ENCODE data around the gene IPO11. TPM values are rescaled to one million over a fixed set of nuclear protein-coding genes. Genes with fewer than 3 reads are reported as not detected.
A peak's percentile ranks its signal among the peaks of the same experiment; 100 is the strongest.
"Not testable (repeated sequence)": the region's sequence is repeated elsewhere in the genome, so short reads cannot be mapped to it uniquely, and the experiment has no call there.

IPO11 gene
- total and polyA plus RNA-seq, 7 experiments from 2014 or later = 5.9 to 29.0 (median 23.2) TPM

GRCh38 chr5:62502456-62503101 is 90.0 kb downstream of the IPO11 start:
- H3K27me3 ChIP-seq (ENCODE audit: control insufficient read depth in 2 of 2, insufficient read depth in 2 of 2, low read length in 2 of 2) = no peaks in the 10 kb centered on the region
- H3K4me1 ChIP-seq (ENCODE audit: control insufficient read depth in 2 of 2, insufficient read depth in 2 of 2, low read length in 2 of 2) = no peaks in the 10 kb centered on the region
- ChIA-PET CTCF (no interaction called here), POLR2A (no interaction called here)
- H3K27me3 Mint-ChIP-seq = no peaks in the 10 kb centered on the region
- peaks cover 3 to 54% (median 32%) of the 10 kb centered on the region in 5 donors for H3K36me3 Mint-ChIP-seq
- H3K4me3 Mint-ChIP-seq = no peak overlapping the region
- no peak for ATAC-seq
- no peak for DNase-seq
- H3K27ac Mint-ChIP-seq = peak overlapping the region in 2 of 9 donors; percentile 25 to 38
- intact Hi-C loops (cut with micrococcal nuclease) = no loop called here
- no peak overlapping the region for H3K27ac ChIP-seq (ENCODE audit: low read depth, low read length)
- H3K4me3 ChIP-seq (ENCODE audit: low read length) = no peak overlapping the region
- H3K4me1 Mint-ChIP-seq = no peaks in the 10 kb centered on the region
- no peaks in the 10 kb centered on the region for H3K9me3 Mint-ChIP-seq
- H3K9me3 ChIP-seq (ENCODE audit: control insufficient read depth in 2 of 3, low read length in 3 of 3) = no peaks in the 10 kb centered on the region
- peaks cover 0 to 31% (median 0%) of the 10 kb centered on the region in 3 experiments for H3K36me3 ChIP-seq (ENCODE audit: control insufficient read depth in 2 of 3, insufficient read depth in 3 of 3, low read length in 3 of 3)

GRCh38 chr5:62504129-62504528 is 91.6 kb downstream of the IPO11 start:
- CTCF ChIA-PET = interaction anchor here (0.6 kb wide), 1 partner anchor 12 kb away, joined by 4 read pairs; no protein-coding TSS in a partner anchor

GRCh38 chr5:62506659-62507460 is 94.3 kb downstream of the IPO11 start:
- intact Hi-C loops (cut with micrococcal nuclease) = no loop called here
- DNase-seq (no peak), ATAC-seq (no peak)
- H3K27me3 ChIP-seq (ENCODE audit: control insufficient read depth in 2 of 2, insufficient read depth in 2 of 2, low read length in 2 of 2) = no peaks in the 10 kb centered on the region
- H3K4me3 ChIP-seq (ENCODE audit: low read length) = no peak overlapping the region
- H3K27ac Mint-ChIP-seq = no peak overlapping the region
- CTCF ChIA-PET = no interaction called here
- H3K27me3 Mint-ChIP-seq = no peaks in the 10 kb centered on the region
- H3K36me3 ChIP-seq (ENCODE audit: control insufficient read depth in 2 of 3, insufficient read depth in 3 of 3, low read length in 3 of 3) = peaks cover 0 to 26% (median 0%) of the 10 kb centered on the region in 3 experiments
- peaks cover 0 to 5% (median 0%) of the 10 kb centered on the region in 11 donors for H3K9me3 Mint-ChIP-seq
- no peaks in the 10 kb centered on the region for H3K4me1 ChIP-seq (ENCODE audit: control insufficient read depth in 2 of 2, insufficient read depth in 2 of 2, low read length in 2 of 2)
- peaks cover 14 to 65% (median 54%) of the 10 kb centered on the region in 5 donors for H3K36me3 Mint-ChIP-seq
- no peak overlapping the region for H3K4me3 Mint-ChIP-seq
- no peak overlapping the region for H3K27ac ChIP-seq (ENCODE audit: low read depth, low read length)
- no peaks in the 10 kb centered on the region for H3K4me1 Mint-ChIP-seq
- H3K9me3 ChIP-seq (ENCODE audit: control insufficient read depth in 2 of 3, low read length in 3 of 3) = no peaks in the 10 kb centered on the region
- POLR2A ChIA-PET = no interaction called here

More at GRCh38 chr5:62504129-62504528, 91.6 kb downstream of the IPO11 start:
- H3K27me3 Mint-ChIP-seq = no peaks in the 10 kb centered on the region
- ATAC-seq (no peak), DNase-seq (no peak)
- peak overlapping the region in 1 of 9 donors; percentile 20 for H3K27ac Mint-ChIP-seq
- intact Hi-C loops (cut with micrococcal nuclease) = no loop called here
- no peaks in the 10 kb centered on the region for H3K4me1 Mint-ChIP-seq
- peaks cover 8 to 55% (median 45%) of the 10 kb centered on the region in 5 donors for H3K36me3 Mint-ChIP-seq
- Histone ChIP-seq H3K36me3 (ENCODE audit: control insufficient read depth in 2 of 3, insufficient read depth in 3 of 3, low read length in 3 of 3) (peaks cover 0 to 30% (median 0%) of the 10 kb centered on the region in 3 experiments), H3K27ac (ENCODE audit: low read depth, low read length) (no peak overlapping the region), H3K4me3 (ENCODE audit: low read length) (no peak overlapping the region), H3K27me3 (ENCODE audit: control insufficient read depth in 2 of 2, insufficient read depth in 2 of 2, low read length in 2 of 2) (no peaks in the 10 kb centered on the region), H3K9me3 (ENCODE audit: control insufficient read depth in 2 of 3, low read length in 3 of 3) (no peaks in the 10 kb centered on the region), H3K4me1 (ENCODE audit: control insufficient read depth in 2 of 2, insufficient read depth in 2 of 2, low read length in 2 of 2) (no peaks in the 10 kb centered on the region)
- POLR2A ChIA-PET = no interaction called here
- no peak overlapping the region for H3K4me3 Mint-ChIP-seq
- peaks cover 0 to 5% (median 0%) of the 10 kb centered on the region in 11 donors for H3K9me3 Mint-ChIP-seq

GRCh38 chr5:62508760-62509159 is 96.2 kb downstream of the IPO11 start:
- intact Hi-C loops (cut with micrococcal nuclease); H3K4me1 Mint-ChIP-seq; H3K9me3 Mint-ChIP-seq; H3K27me3 ChIP-seq (ENCODE audit: control insufficient read depth in 2 of 2, insufficient read depth in 2 of 2, low read length in 2 of 2); CTCF ChIA-PET; H3K4me3 ChIP-seq (ENCODE audit: low read length); H3K9me3 ChIP-seq (ENCODE audit: control insufficient read depth in 2 of 3, low read length in 3 of 3); POLR2A ChIA-PET; H3K4me3 Mint-ChIP-seq; ATAC-seq; H3K27ac ChIP-seq (ENCODE audit: low read depth, low read length); H3K4me1 ChIP-seq (ENCODE audit: control insufficient read depth in 2 of 2, insufficient read depth in 2 of 2, low read length in 2 of 2); DNase-seq; H3K27me3 Mint-ChIP-seq; H3K27ac Mint-ChIP-seq: not testable (repeated sequence)
- peaks cover 0 to 22% (median 0%) of the 10 kb centered on the region in 3 experiments for H3K36me3 ChIP-seq (ENCODE audit: control insufficient read depth in 2 of 3, insufficient read depth in 3 of 3, low read length in 3 of 3)
- H3K36me3 Mint-ChIP-seq = peaks cover 8 to 59% (median 48%) of the 10 kb centered on the region in 5 donors

- Mint-ChIP-seq H3K27me3 (no peaks in the 10 kb centered on the region), H3K36me3 (peaks cover 8 to 53% (median 48%) of the 10 kb centered on the region in 5 donors), H3K4me1 (no peaks in the 10 kb centered on the region), H3K27ac (no peak overlapping the region), H3K4me3 (no peak overlapping the region), H3K9me3 (peaks cover 0 to 5% (median 0%) of the 10 kb centered on the region in 11 donors)
- H3K4me1 ChIP-seq (ENCODE audit: control insufficient read depth in 2 of 2, insufficient read depth in 2 of 2, low read length in 2 of 2) = no peaks in the 10 kb centered on the region
- H3K36me3 ChIP-seq (ENCODE audit: control insufficient read depth in 2 of 3, insufficient read depth in 3 of 3, low read length in 3 of 3) = peaks cover 0 to 22% (median 0%) of the 10 kb centered on the region in 3 experiments
- intact Hi-C loops (cut with micrococcal nuclease) = no loop called here
- ATAC-seq (peak; percentile 46), DNase-seq (no peak)
- H3K27me3 ChIP-seq (ENCODE audit: control insufficient read depth in 2 of 2, insufficient read depth in 2 of 2, low read length in 2 of 2) = no peaks in the 10 kb centered on the region
- no peak overlapping the region for H3K27ac ChIP-seq (ENCODE audit: low read depth, low read length)
- ChIA-PET CTCF (no interaction called here), POLR2A (no interaction called here)
- no peaks in the 10 kb centered on the region for H3K9me3 ChIP-seq (ENCODE audit: control insufficient read depth in 2 of 3, low read length in 3 of 3)
- no peak overlapping the region for H3K4me3 ChIP-seq (ENCODE audit: low read length)
These were observed 97.2 kb downstream of the IPO11 start for GRCh38 chr5:62509806-62510205.

- DNase-seq; intact Hi-C loops (cut with micrococcal nuclease): not testable (repeated sequence)
- H3K36me3 Mint-ChIP-seq = peaks cover 5 to 47% (median 32%) of the 10 kb centered on the region in 5 donors
These were observed 100.5 kb downstream of the IPO11 start for GRCh38 chr5:62513085-62513484.

More at GRCh38 chr5:62513085-62513484, 100.5 kb downstream of the IPO11 start:
- H3K27ac Mint-ChIP-seq; H3K4me3 ChIP-seq (ENCODE audit: low read length); H3K9me3 ChIP-seq (ENCODE audit: control insufficient read depth in 2 of 3, low read length in 3 of 3); H3K27ac ChIP-seq (ENCODE audit: low read depth, low read length); H3K27me3 Mint-ChIP-seq; ATAC-seq; H3K4me1 Mint-ChIP-seq; H3K9me3 Mint-ChIP-seq; POLR2A ChIA-PET; H3K4me3 Mint-ChIP-seq; H3K27me3 ChIP-seq (ENCODE audit: control insufficient read depth in 2 of 2, insufficient read depth in 2 of 2, low read length in 2 of 2); CTCF ChIA-PET; H3K4me1 ChIP-seq (ENCODE audit: control insufficient read depth in 2 of 2, insufficient read depth in 2 of 2, low read length in 2 of 2): not testable (repeated sequence)
- peaks cover 0 to 13% (median 0%) of the 10 kb centered on the region in 3 experiments for H3K36me3 ChIP-seq (ENCODE audit: control insufficient read depth in 2 of 3, insufficient read depth in 3 of 3, low read length in 3 of 3)
